ENCODE data around the gene CD70. TPM values are rescaled to one million over a fixed set of nuclear protein-coding genes. Genes with fewer than 3 reads are reported as not detected.
"Not testable (repeated sequence)": the region's sequence is repeated elsewhere in the genome, so short reads cannot be mapped to it uniquely, and the experiment has no call there.

CD70 gene
- 73.7 and 75.9 TPM in 2 replicates for total RNA-seq

- intact Hi-C loops (cut with micrococcal nuclease), result loop anchor here (1.0 to 2.0 kb wide), 6 partner anchors 14 to 271 kb away; partner anchors contain the start of genes GPR108 and SH2D3A
Measured at GRCh38 chr19:6590827-6591319, at the start of gene CD70. TSS of gene CD70 (minus strand) at chr19:6591150. CDS start at chr19:6591002, 148 bp downstream.

- intact Hi-C loops (cut with micrococcal nuclease), result not testable (repeated sequence)
Measured at GRCh38 chr19:6640333-6640732, 49.4 kb upstream of the CD70 start.

DNA sequence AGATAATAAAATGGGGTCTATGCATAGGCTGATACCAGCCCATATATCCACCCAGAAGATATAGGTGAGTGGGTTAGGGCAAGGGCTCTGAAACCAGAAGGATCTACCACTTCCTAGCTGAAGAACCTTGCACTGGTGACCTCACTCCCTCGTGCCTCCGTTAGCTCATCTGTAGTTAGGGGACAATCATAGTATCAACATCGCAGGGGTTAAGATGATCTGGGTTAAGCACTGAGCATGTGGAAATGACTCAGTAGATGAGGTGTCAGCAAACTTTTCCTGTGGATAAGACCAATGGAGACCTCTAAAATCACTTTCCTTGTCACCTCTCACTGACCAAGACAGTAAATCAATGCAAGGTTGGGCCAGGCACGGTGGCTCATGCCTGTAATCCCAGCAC, 48.5 kb upstream of the CD70 start:
- intact Hi-C loops (cut with micrococcal nuclease), result no loop called here

- intact Hi-C loops (cut with micrococcal nuclease), result loop anchor here (2.0 kb wide), 1 partner anchor 85 kb away; no protein-coding TSS in a partner anchor
Measured at GRCh38 chr19:6633456-6633813, 42.5 kb upstream of the CD70 start.

- intact Hi-C loops (cut with micrococcal nuclease), result loop anchor here (1.0 to 2.0 kb wide), 8 partner anchors 37 to 230 kb away; partner anchors contain the start of genes SH2D3A and TNFSF14
Measured at GRCh38 chr19:6632747-6633455, 42.0 kb upstream of the CD70 start.

GRCh38 chr19:6632002-6632621, 41.2 kb upstream of the CD70 start:
- intact Hi-C loops (cut with micrococcal nuclease), result loop anchor here (1.0 to 2.0 kb wide), 8 partner anchors 38 to 231 kb away; partner anchors contain the start of genes SH2D3A and TNFSF14

- intact Hi-C loops (cut with micrococcal nuclease), result loop anchor here (2.0 kb wide), 1 partner anchor 104 kb away; no protein-coding TSS in a partner anchor
Measured at GRCh38 chr19:6626764-6627163, 35.8 kb upstream of the CD70 start.

DNA sequence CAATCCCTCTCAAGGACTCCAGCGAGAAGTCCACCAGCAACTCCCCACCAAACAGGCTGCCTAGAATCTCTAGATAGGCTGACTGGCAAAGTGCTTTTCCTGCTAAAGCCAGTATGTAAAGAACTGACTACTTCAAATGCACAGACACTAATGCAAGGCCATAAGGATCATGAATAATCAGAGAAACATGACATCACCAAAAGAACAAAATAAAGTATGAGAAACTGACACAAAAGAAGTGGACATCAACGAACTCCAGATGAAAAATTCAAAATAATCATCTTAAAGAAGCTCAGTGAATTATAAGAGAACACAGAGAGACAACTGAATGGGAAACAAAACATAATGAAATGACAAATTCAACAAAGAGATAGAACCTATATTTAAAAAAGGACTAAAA, 26.4 kb upstream of the CD70 start:
- intact Hi-C loops (cut with micrococcal nuclease), result no loop called here

- intact Hi-C loops (cut with micrococcal nuclease), result no loop called here
Measured at GRCh38 chr19:6616011-6616410, 25.1 kb upstream of the CD70 start.

DNA sequence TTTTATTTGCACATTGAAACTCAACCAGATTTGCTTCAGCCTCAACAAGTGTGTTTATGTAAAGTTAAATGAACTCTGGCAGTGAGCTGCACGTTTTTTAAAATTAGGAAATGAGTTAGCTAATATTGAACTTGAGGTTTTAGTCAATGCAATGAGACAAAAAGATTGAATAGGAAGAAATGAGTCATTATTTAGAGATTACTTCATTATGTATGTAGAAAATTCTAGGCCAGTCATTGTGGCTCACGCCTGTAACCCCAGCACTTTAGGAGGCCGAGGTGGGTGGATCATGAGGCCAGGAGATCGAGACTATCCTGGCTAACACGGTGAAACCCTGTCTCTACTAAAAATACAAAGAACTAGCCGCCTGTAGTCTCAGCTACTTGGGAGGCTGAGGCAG, 22.8 kb upstream of the CD70 start:
- intact Hi-C loops (cut with micrococcal nuclease), result no loop called here

DNA sequence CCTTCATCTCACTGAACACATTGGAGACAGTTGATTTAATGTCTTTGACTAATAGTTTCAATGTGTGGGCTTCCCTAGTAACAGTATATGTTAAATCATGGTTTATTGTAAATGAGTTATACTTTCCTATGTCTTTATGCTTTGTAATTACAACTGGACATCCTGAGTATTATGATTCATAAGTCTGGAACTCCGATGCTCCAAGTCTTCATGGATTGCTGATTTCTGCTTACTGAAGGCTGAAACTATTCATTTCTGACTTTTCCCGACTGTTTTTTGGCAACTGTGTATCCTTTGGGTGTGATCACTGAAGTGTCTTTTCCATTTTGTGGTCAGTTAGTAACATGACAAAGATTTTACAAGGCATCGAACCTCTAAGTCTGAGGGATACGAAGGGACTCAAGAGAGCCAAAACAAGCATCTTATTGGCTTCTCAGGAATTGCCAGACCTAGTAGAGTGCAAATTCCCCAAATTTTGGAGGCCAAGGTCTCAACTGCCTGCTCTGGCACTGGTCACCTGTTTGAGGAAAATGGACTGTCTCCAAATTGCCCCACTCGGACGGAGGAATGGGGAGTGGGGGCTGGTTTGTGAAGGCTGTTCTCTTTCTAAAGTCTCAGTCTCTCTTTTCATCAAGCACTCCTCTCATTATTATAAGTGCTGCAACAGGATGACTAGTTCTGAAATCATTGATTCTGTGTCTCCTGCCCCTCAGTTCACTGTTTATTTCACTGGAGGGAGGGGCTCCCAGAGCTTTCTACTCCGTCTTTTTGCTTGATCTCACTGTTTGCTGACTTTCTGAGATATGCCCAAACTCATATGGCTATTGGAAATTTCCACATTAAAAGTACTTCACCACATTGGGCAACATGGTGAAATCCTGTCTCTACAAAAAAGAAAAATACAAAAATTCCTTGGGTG, 20.2 kb upstream of the CD70 start:
- intact Hi-C loops (cut with micrococcal nuclease), result no loop called here

DNA sequence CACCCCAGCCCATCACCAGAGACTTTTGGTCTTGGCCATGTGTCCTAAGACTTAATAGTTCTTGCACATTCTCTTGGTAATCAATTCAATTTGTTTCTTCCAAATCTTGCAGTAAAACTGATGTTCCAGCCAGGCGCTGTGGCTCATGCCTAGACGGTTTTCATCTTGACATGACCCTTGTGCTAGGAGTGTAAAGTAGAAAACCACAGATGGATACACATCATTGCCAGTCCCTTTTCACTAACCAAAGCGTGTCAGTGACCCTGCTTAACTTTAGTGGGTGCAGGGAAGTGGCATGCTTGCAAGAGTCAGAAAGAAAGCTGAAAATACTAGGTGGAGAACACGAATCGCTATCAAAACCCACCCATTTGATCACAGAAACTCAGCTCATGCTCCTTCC, 18.0 kb upstream of the CD70 start:
- intact Hi-C loops (cut with micrococcal nuclease), result no loop called here

DNA sequence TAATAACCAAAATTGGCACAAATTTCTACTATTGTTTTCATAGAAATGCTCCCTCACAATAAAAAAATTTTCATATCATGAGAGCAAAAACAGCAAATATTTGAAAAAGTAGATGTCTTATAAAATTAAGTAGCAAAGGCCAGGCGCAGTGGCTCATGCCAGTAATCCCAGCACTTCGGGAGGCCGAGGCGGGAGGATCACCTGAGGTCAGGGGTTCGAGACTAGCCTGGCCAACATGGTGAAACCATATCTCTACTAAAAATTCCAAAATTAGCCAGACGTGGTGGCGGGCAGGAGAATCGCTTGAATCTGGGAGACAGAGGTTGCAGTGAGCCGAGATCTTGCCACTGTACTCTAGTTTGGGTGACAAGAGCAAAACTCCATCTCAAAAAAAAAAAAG, 17.2 kb upstream of the CD70 start:
- intact Hi-C loops (cut with micrococcal nuclease), result not testable (repeated sequence)

GRCh38 chr19:6606276-6607070, 15.5 kb upstream of the CD70 start:
- intact Hi-C loops (cut with micrococcal nuclease), result not testable (repeated sequence)

DNA sequence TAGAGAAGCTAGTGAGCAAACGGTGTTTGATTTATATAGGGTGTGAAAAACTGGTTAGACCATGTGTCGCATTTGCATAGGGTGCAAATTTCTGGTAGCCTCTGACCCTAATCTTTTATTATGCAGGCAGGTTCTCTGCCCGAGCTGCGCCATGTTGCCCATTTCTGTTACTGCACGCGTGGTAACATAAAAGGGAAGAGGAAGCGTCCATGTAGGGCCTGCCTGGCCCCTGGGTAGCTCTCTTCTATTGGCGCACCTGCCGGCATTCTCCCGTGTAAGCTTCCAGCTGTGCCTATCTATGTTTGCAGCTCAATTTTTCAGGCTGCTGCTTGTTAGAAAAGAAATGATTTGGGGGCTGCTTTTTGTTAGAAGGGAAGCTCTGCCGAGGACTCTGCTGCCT, 14.0 kb upstream of the CD70 start:
- intact Hi-C loops (cut with micrococcal nuclease), result loop anchor here (2.0 kb wide), 1 partner anchor 14 kb away; the partner anchor contains the start of gene CD70

GRCh38 chr19:6602729-6603114, 11.8 kb upstream of the CD70 start:
- intact Hi-C loops (cut with micrococcal nuclease), result no loop called here

DNA sequence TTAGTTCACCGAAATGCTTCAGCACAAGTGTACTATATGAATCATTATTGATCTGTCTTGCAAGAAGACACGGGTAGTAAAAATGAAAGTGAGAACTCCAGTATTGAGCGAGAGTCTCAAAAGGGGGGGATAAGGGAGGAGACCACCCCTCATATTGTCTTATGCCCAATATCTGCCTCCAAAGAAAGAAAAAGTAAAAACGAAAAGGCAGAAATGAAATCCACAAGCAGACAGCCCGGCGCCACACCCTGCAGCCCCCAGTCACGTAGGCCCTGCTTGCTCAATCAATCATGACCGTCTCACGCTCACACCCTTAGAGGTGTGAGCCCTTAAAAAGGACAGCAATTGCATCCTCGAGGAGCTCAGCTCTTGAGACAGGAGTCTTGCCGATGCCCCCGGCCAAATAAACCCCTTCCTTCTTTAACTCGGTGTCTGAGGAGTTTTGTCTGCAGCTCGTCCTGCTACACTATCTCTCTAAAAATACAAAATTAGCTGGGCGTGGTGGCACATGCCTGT, 10.6 kb upstream of the CD70 start:
- intact Hi-C loops (cut with micrococcal nuclease), result not testable (repeated sequence)

- intact Hi-C loops (cut with micrococcal nuclease), result not testable (repeated sequence)
Measured at GRCh38 chr19:6600951-6601536, 10.1 kb upstream of the CD70 start.

- intact Hi-C loops (cut with micrococcal nuclease), result no loop called here
Measured at GRCh38 chr19:6599866-6600454, 9.0 kb upstream of the CD70 start.

Data from T-helper 1 cell treated with Interleukin-12 subunit alpha and Interleukin-12 subunit beta and Interleukin-4 antibody, amounts not matched to agents 30 ng/mL and 1 ng/mL, for 36 hours (primary cell).